PC-3 (cell line): ENCODE measurements around the gene STEAP2.

ENCODE experiments used
- CTCF ChIP-seq: fragments of 300-600 bp; sonication (generic); conservative IDR thresholded peaks from 2 replicates; pipeline ENCODE4 v1.5.1; 2017; ENCODE audit warnings: antibody characterized with exemption, low read depth, mild to moderate bottlenecking, low read length
- EZH2 ChIP-seq: fragments of 300-600 bp; sonication (generic); IDR thresholded peaks from one replicate; pipeline ENCODE4 v1.6.1; 2017; ENCODE audit warnings: antibody characterized with exemption, mild to moderate bottlenecking, low read length; ENCODE audit not compliant: unreplicated experiment

GRCh38 chr7:90250601-90251303 lies 39.2 kb downstream of the STEAP2 start:
- no peak for TF ChIP-seq CTCF
- no peak for TF ChIP-seq EZH2
